Measurements from ENCODE around the gene FAM168B.

DNA sequence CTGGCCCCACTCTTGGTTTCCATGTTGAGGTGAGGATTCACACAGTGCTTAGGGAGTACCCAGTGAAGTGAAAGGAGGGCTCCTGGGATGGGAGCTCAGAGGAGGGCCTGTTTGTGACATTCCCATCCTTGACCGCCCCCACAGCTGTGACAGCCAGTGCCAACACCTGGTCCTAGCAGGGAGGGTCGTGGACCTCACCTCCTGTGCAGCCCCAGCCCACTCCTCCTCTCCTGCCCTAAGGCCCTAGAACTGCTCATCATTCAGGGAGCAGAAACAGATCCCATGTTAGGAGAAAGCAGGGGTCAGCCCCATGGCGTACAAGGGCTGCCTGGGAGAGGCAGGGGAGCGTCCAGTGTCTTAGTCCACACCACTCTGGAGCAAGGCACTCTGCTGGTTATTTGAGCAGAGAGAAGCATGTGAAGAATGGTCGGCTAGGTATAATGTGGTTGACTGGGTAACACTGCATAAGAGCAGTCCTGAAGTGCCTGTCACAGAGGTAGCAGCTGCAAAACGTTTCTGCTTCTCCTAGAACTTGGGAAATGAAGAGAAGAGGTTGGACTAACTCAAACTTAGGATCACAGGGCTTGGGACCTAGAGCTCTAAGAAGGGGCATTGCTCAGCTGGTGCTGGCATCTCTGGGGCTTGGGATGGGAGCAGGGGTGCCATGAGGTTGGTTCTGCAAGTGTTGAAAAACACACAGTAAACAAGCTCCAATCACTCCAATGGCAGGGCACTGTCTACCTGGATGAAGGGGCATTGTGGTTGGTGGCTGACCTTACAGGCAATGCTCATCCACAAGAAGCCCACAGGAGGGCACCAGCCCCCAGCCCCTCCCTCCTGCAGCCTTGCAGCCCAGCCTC is 55.6 kb downstream of the FAM168B start:
- no peak for TF ChIP-seq POLR2A (IDR thresholded peaks at IDR 0.05)
- TF ChIP-seq, protein P1, sequence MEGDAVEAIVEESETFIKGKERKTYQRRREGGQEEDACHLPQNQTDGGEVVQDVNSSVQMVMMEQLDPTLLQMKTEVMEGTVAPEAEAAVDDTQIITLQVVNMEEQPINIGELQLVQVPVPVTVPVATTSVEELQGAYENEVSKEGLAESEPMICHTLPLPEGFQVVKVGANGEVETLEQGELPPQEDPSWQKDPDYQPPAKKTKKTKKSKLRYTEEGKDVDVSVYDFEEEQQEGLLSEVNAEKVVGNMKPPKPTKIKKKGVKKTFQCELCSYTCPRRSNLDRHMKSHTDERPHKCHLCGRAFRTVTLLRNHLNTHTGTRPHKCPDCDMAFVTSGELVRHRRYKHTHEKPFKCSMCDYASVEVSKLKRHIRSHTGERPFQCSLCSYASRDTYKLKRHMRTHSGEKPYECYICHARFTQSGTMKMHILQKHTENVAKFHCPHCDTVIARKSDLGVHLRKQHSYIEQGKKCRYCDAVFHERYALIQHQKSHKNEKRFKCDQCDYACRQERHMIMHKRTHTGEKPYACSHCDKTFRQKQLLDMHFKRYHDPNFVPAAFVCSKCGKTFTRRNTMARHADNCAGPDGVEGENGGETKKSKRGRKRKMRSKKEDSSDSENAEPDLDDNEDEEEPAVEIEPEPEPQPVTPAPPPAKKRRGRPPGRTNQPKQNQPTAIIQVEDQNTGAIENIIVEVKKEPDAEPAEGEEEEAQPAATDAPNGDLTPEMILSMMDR (IDR thresholded peaks at IDR 0.05): no peak
